Fibroblast of lung (primary cell): ENCODE data around the gene IGLON5. TPM values are rescaled to one million over a fixed set of nuclear protein-coding genes. Genes with fewer than 3 reads are reported as not detected.

Experiments
- DNase-seq, 2 donors: peaks; one replicate each; pipeline versions ENCODE4 v3.0.0 to v3.0.0-alpha.2; 2010; ENCODE audit warnings: low read depth in 2 of 2
- H2AFZ ChIP-seq: 2 replicates; pipeline ENCODE4 v1.5.1; 2012; ENCODE audit warnings: low read length, control low read depth, inconsistent platforms
- H3K27ac ChIP-seq: 2 replicates; pipeline ENCODE4 v1.5.1; 2011; ENCODE audit warnings: low read length, control low read depth; ENCODE audit not compliant: insufficient read depth
- H3K27me3 ChIP-seq: 2 replicates; pipeline ENCODE4 v1.5.1; 2011; ENCODE audit warnings: mild to moderate bottlenecking, low read length; ENCODE audit not compliant: control insufficient read depth, insufficient read depth
- H3K36me3 ChIP-seq: 2 replicates; pipeline ENCODE4 v1.5.1; 2011; ENCODE audit warnings: low read length; ENCODE audit not compliant: control insufficient read depth, insufficient read depth
- H3K4me1 ChIP-seq: 2 replicates; pipeline ENCODE4 v1.5.1; 2011; ENCODE audit warnings: low read length; ENCODE audit not compliant: control insufficient read depth, insufficient read depth; ENCODE audit errors: extremely low read depth
- H3K4me2 ChIP-seq: 2 replicates; pipeline ENCODE4 v1.5.1; 2011; ENCODE audit warnings: low read length, control low read depth; ENCODE audit not compliant: insufficient read depth; ENCODE audit errors: extremely low read depth
- H3K4me3 ChIP-seq, 4 experiments: fragments of 200-600 bp in 1 of 4; sonication (generic) in 1 of 4; replicated peaks in 1 of 4; 2 replicates each; pipeline ENCODE4 v1.5.1; 2011 to 2016; ENCODE audit warnings: low read length in 4 of 4, low read depth in 3 of 4, mild to moderate bottlenecking in 3 of 4, control low read depth in 2 of 4, inconsistent platforms in 1 of 4, mixed read lengths in 1 of 4; ENCODE audit not compliant: insufficient read depth in 1 of 4; ENCODE audit errors: control extremely low read depth in 1 of 4
- H3K79me2 ChIP-seq: 2 replicates; pipeline ENCODE4 v1.5.1; 2012; ENCODE audit warnings: mild to moderate bottlenecking, low read length, inconsistent platforms; ENCODE audit not compliant: control insufficient read depth, insufficient read depth
- H3K9ac ChIP-seq: 2 replicates; pipeline ENCODE4 v1.5.1; 2011; ENCODE audit warnings: mild to moderate bottlenecking, low read length, control low read depth; ENCODE audit not compliant: insufficient read depth
- H3K9me3 ChIP-seq: 2 replicates; pipeline ENCODE4 v1.5.1; 2012; ENCODE audit warnings: low read depth, low read length; ENCODE audit not compliant: control insufficient read depth, insufficient read depth
- H4K20me1 ChIP-seq: 2 replicates; pipeline ENCODE4 v1.5.1; 2011; ENCODE audit warnings: low read length; ENCODE audit not compliant: control insufficient read depth, insufficient read depth; ENCODE audit errors: extremely low read depth
- CTCF ChIP-seq, 2 donors: IDR thresholded peaks in 1 of 2; conservative IDR thresholded peaks in 1 of 2; 1 replicate in 1 of 2; 2 replicates in 1 of 2; pipeline ENCODE4 v1.5.1; 2011 to 2012; ENCODE audit warnings: low read length in 2 of 2, control low read depth in 1 of 2, inconsistent platforms in 1 of 2, low read depth in 1 of 2, mild to moderate bottlenecking in 1 of 2
- EZH2 ChIP-seq: IDR thresholded peaks from 2 replicates; pipeline ENCODE4 v1.5.1; 2012; ENCODE audit warnings: low read length, control low read depth, mild to moderate bottlenecking; ENCODE audit errors: missing control alignments
- polyA plus RNA-seq, 2 donors: library from polyadenylated mRNA; depleted of rRNA in 1 of 2; stranded (reverse) in 1 of 2; unstranded in 1 of 2; fragments of >200 nt; gene quantifications; 2 replicates each; pipeline ENCODE4 v1.2.1, GENCODE V29; 2011 to 2012; ENCODE audit warnings: missing spikeins in 1 of 2
- total RNA-seq: library from RNA; depleted of rRNA; stranded (reverse); fragments of >200 nt; gene quantifications from 2 replicates; pipeline ENCODE4 v1.2.1, GENCODE V29; 2014

The IGLON5 gene
- total and polyA plus RNA-seq, 2 donors (not counting 1 experiment from before 2014, with no cell fraction given), result not detected

- Histone ChIP-seq H3K4me1 (no peaks in the 10 kb centered on the region), H3K9ac (no peak overlapping the region)
Measured at GRCh38 chr19:51331193-51331592, 19.7 kb downstream of the IGLON5 start.

DNA sequence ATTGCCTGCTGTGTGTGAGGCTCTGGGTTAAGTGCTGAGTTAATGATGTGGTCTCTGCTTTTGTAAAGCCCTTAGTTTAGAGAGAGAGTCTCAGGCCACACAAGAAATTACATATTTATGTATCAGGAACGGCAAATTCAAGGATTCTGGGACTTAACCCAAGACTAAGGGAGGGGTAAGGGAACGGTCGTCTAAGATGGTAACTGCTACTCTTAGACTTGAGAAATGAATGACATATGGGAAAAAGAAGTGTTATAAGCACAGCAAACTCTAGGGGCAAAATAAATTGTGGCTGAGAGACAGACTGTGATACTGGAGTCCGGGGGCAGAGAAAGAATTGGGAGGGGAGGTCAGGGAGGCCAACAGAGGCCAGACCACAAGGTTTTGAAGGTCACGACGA lies 20.3 kb downstream of the IGLON5 start:
- Histone ChIP-seq H2AFZ (no peak overlapping the region), H3K79me2 (no peaks in the 10 kb centered on the region), H4K20me1 (no peaks in the 10 kb centered on the region), H3K9ac (no peak overlapping the region), H3K9me3 (no peaks in the 10 kb centered on the region), H3K36me3 (no peaks in the 10 kb centered on the region), H3K4me3 (no peak overlapping the region), H3K27ac (no peak overlapping the region), H3K4me2 (no peak overlapping the region), H3K4me1 (no peaks in the 10 kb centered on the region), H3K27me3 (no peaks in the 10 kb centered on the region)
- DNase-seq, result no peak
- TF ChIP-seq CTCF (conservative IDR thresholded peaks at IDR 0.05 in 1 of 2, IDR thresholded peaks at IDR 0.05 in 1 of 2; ENCODE audit: low read depth in 1 of 2, low read length in 2 of 2) (no peak), EZH2 (no peak)

More at GRCh38 chr19:51331193-51331592, 19.7 kb downstream of the IGLON5 start:
- Histone ChIP-seq H3K79me2 (no peaks in the 10 kb centered on the region), H3K27me3 (no peaks in the 10 kb centered on the region), H3K4me2 (no peak overlapping the region), H3K36me3 (no peaks in the 10 kb centered on the region), H3K4me3 (no peak overlapping the region), H3K27ac (no peak overlapping the region), H4K20me1 (no peaks in the 10 kb centered on the region), H3K9me3 (no peaks in the 10 kb centered on the region), H2AFZ (no peak overlapping the region)
- TF ChIP-seq CTCF (conservative IDR thresholded peaks at IDR 0.05 in 1 of 2, IDR thresholded peaks at IDR 0.05 in 1 of 2; ENCODE audit: low read depth in 1 of 2, low read length in 2 of 2), result no peak
- no peak for TF ChIP-seq EZH2
- DNase-seq, result no peak

DNA sequence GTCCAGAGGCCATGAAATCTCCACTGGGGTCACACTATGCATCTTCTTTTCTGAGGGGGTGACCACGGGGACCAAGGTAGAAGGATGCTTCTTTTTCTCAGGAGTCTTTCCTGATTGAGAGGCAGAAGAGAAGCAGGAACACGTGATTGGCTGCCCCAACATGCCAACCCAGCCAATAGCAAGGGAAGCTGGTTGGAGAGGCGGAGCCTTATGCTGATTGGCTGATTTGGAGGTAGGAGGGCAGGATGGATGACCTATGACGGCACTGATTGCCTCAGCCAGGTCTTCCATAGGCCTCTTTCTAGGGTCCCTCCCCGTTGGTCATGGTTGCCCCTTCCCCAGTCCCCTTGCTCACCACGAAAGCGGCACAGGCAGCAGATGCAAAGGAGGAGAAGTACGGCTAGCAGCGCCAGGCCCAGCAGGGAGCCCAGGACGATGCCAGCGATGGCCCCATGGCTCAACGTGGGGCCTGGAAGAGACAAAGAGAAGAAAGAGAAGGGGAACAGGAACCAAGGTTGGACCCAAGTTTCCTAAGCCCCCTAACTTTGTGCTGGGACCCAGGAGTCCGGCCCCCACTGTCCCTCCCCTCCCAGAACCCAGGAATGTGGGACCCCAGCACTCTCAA lies 22.5 kb downstream of the IGLON5 start:
- Histone ChIP-seq H3K36me3 (no peaks in the 10 kb centered on the region), H3K4me2 (no peak overlapping the region), H3K9me3 (no peaks in the 10 kb centered on the region), H3K79me2 (no peaks in the 10 kb centered on the region), H3K4me1 (no peaks in the 10 kb centered on the region), H2AFZ (no peak overlapping the region), H4K20me1 (no peaks in the 10 kb centered on the region), H3K9ac (no peak overlapping the region), H3K27ac (no peak overlapping the region), H3K27me3 (no peaks in the 10 kb centered on the region), H3K4me3 (no peak overlapping the region)
- TF ChIP-seq EZH2 (no peak), CTCF (conservative IDR thresholded peaks at IDR 0.05 in 1 of 2, IDR thresholded peaks at IDR 0.05 in 1 of 2; ENCODE audit: low read depth in 1 of 2, low read length in 2 of 2) (no peak)
- no peak for DNase-seq
